HUES6 (cell line): ENCODE results near the gene HMCN1.
"Not testable (repeated sequence)": the region's sequence is repeated elsewhere in the genome, so short reads cannot be mapped to it uniquely, and the experiment has no call there.

ENCODE experiments used
- H3K27ac ChIP-seq: 2 replicates; pipeline ENCODE4 v1.7.0; 2013; ENCODE audit warnings: low read depth, mild to moderate bottlenecking, low read length, inconsistent platforms
- H3K27me3 ChIP-seq: 2 replicates; pipeline ENCODE4 v1.6.1; 2013; ENCODE audit warnings: low read length; ENCODE audit not compliant: control insufficient read depth, insufficient read depth
- H3K36me3 ChIP-seq: 2 replicates; pipeline ENCODE4 v1.6.1; 2013; ENCODE audit warnings: low read length; ENCODE audit not compliant: control insufficient read depth, insufficient read depth
- H3K4me1 ChIP-seq: 2 replicates; pipeline ENCODE4 v1.6.1; 2013; ENCODE audit warnings: low read length; ENCODE audit not compliant: control insufficient read depth, insufficient read depth
- H3K4me3 ChIP-seq: 2 replicates; pipeline ENCODE4 v1.5.1; 2013; ENCODE audit warnings: low read depth, low read length
- H3K9ac ChIP-seq: one replicate; pipeline ENCODE4 v1.6.1; 2013; ENCODE audit warnings: mild to moderate bottlenecking, low read length
- H3K9me3 ChIP-seq: 2 replicates; pipeline ENCODE4 v1.6.1; 2013; ENCODE audit warnings: low read depth, low read length; ENCODE audit not compliant: control insufficient read depth, insufficient read depth

HMCN1 gene

DNA sequence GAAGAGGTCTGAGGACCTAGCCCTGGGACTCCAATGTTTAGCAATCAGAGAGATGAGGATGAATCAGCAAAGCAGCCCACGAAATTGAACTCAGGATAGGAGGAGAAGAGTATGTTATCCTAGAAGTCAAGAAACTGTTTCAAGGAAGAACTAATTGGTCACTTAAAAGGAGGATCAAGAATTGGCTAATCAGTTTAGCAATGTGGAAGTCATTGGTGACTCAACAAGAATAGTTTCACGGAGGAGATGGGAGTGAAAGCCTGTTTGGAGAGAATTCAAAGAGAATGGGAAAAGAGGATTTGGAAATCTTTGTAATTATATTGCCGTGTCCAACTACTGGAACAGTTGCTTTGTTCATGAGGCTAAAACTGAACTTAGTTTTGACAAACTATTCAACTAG is 7.4 kb downstream of the HMCN1 start:
- Histone ChIP-seq H3K36me3 (no peaks in the 10 kb centered on the region), H3K9me3 (peaks cover 14% of the 10 kb centered on the region; the same call in 1 of the 2 replicates), H3K27ac (no peak overlapping the region), H3K4me3 (no peak overlapping the region), H3K9ac (no peak overlapping the region), H3K27me3 (no peaks in the 10 kb centered on the region), H3K4me1 (no peaks in the 10 kb centered on the region)

DNA sequence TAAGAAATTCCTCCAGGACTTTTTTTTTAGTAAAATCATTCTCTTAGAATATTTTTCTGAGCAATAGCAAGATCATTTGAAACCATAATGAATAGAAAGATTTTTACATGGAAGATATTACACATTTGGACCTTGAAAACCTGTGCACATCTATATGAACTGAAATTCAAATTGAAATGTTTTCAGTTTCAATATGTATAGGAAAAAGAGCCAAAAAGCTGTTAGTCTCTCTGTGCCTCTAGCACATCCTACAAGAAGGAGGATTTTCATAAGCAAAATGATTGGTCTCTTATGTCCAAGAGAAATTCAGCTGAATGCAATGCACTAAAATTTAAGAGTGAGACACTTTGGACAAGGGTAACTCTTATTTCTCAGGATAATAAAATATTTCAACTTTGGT is 8.2 kb downstream of the HMCN1 start:
- Histone ChIP-seq H3K27ac (no peak overlapping the region), H3K9me3 (peaks cover 14% of the 10 kb centered on the region; the same call in 1 of the 2 replicates), H3K4me1 (no peaks in the 10 kb centered on the region), H3K4me3 (no peak overlapping the region), H3K9ac (no peak overlapping the region), H3K36me3 (no peaks in the 10 kb centered on the region), H3K27me3 (no peaks in the 10 kb centered on the region)

DNA sequence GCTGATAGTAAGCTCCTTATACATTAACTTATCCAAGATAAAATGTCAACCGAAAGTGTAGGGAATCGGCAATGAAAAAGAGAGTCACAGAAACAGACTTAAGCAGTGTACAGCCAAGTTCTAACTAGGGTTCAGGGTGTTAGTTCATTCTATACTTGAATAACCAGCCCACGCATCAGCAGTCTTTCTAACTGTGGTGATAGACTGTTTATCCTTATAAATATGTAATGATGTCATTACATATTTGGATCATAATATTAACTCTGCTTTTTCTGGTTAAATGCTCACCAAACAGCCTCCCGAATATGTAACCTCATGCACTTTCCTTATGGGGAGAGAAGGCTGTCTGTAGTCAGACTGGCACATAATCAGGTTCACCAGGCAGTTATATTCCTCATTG is 11.0 kb downstream of the HMCN1 start:
- H3K27me3 ChIP-seq, result no peaks in the 10 kb centered on the region
- H3K9me3 ChIP-seq, result peaks cover 11% of the 10 kb centered on the region; the same call in 1 of the 2 replicates
- no peak overlapping the region for H3K27ac ChIP-seq
- no peaks in the 10 kb centered on the region for H3K36me3 ChIP-seq
- no peaks in the 10 kb centered on the region for H3K4me1 ChIP-seq
- no peak overlapping the region for H3K9ac ChIP-seq
- H3K4me3 ChIP-seq, result no peak overlapping the region

DNA sequence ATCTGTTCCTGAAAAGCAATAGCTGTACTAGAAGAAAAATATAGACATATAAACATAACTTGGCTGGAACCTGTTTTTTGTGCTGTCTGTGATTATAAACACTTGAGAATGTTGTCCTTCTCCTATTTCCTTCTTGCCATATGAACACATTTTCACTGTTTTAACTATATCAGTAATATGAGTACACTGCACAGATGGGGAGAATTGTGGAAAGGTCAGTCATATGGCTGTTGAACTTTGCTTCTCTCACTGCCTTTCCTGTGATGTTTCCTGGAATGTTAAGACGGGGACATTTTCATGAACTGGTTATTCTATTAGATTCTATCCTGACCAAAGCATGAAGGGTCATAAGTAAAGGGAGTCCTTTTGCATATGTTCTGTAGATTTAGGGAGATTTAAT is 24.9 kb downstream of the HMCN1 start:
- H3K4me3 ChIP-seq, result no peak overlapping the region
- H3K9me3 ChIP-seq, result no peaks in the 10 kb centered on the region
- no peaks in the 10 kb centered on the region for H3K36me3 ChIP-seq
- no peak overlapping the region for H3K27ac ChIP-seq
- H3K4me1 ChIP-seq, result no peaks in the 10 kb centered on the region
- H3K27me3 ChIP-seq, result no peaks in the 10 kb centered on the region
- H3K9ac ChIP-seq, result no peak overlapping the region

DNA sequence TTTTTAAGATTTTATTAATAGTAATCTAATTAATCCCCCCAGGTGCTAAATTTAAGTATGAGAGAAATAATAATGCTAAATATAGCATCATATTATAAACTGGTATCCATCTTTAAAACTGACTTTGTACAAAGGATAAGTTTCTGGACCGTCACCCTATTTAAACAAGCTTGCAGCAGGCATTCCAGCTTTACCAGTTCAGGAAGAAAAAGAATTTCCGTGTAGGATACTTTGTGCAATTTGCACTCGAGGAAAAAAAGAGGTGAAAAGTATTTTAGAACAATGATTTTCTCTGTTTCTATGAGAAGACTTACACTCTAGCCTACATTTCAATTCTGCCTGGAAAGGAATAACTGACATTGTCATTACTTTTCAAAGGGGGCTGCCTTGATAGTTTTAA is 27.6 kb downstream of the HMCN1 start:
- Histone ChIP-seq H3K9ac (no peak overlapping the region), H3K4me3 (no peak overlapping the region), H3K4me1 (no peaks in the 10 kb centered on the region), H3K27me3 (no peaks in the 10 kb centered on the region), H3K27ac (no peak overlapping the region), H3K9me3 (no peaks in the 10 kb centered on the region), H3K36me3 (no peaks in the 10 kb centered on the region)

DNA sequence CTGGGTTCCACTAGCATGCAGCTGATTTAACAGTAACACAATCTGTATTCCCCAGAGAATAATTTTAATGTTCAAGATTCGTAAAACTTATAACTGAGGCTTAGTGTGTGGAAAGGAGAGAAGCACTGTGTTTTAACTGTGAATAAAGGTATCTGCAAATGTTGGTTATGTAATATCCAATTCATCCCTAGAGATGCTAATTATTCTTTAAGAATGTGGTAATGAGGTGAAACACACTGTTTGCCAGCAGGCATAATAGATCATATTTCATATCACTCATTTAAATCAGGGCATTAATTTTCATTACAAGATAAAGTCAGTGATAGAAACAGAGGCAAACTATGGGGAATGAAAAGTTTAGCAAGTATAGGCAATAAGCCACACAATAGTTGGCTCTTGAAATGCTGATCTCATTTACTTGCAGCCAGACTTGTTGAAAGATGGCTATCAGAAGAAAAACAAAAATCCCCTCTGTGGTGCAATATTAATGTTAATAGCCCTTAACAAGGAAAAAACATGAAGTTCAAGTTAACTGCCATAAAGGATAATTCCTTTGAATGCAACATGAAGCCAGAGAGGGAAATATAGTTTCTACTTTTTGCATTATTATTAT is 33.4 kb downstream of the HMCN1 start:
- no peak overlapping the region for H3K9ac ChIP-seq
- no peak overlapping the region for H3K4me3 ChIP-seq
- no peaks in the 10 kb centered on the region for H3K4me1 ChIP-seq
- H3K27me3 ChIP-seq, result no peaks in the 10 kb centered on the region
- no peaks in the 10 kb centered on the region for H3K9me3 ChIP-seq
- no peak overlapping the region for H3K27ac ChIP-seq
- no peaks in the 10 kb centered on the region for H3K36me3 ChIP-seq

DNA sequence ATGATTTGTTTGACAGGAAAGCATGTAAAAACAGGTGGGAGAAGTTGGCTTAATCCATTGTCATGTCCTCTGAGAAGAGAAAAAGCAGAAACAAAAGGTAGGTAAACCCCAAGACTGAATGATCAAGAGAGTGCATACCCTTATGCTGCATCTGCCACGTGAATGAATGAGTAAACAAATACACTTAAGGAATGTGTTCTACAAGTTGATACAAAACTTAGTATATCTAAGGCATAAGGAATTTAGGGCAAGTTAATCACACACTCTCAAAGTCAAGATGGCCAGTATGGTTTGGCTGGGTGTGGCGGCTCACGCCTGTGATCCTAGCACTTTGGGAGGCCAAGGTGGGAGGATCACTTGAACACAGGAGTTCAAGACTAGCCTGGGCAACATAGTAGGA is 34.2 kb downstream of the HMCN1 start:
- H3K9me3 ChIP-seq, result no peaks in the 10 kb centered on the region
- H3K27ac ChIP-seq, result no peak overlapping the region
- H3K27me3 ChIP-seq, result no peaks in the 10 kb centered on the region
- H3K9ac ChIP-seq, result no peak overlapping the region
- no peak overlapping the region for H3K4me3 ChIP-seq
- H3K36me3 ChIP-seq, result no peaks in the 10 kb centered on the region
- H3K4me1 ChIP-seq, result no peaks in the 10 kb centered on the region

DNA sequence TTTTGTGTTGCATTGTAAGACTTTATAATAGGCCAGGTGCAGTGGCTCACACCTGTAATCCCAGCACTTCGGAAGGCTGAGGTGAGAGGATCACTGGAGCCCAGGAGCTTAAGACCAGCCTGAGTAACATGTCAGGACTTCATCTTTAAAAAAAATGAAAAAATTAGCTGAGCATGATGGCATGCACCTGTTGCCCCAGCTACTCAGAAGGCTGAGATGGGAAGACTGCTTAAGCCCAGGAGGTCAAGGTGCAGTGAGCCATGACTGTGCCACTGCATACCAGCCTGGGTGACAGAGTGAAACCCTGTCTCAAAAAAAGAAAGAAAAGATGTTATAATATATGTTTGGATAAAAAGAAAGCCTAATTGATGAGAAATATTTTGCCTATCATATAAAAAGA is 34.9 kb downstream of the HMCN1 start:
- no peaks in the 10 kb centered on the region for H3K27me3 ChIP-seq
- no peaks in the 10 kb centered on the region for H3K9me3 ChIP-seq
- H3K4me1 ChIP-seq, result no peaks in the 10 kb centered on the region; the same call in 1 of the 2 replicates
- H3K4me3 ChIP-seq, result no peak overlapping the region
- H3K27ac ChIP-seq, result no peak overlapping the region
- H3K36me3 ChIP-seq, result no peaks in the 10 kb centered on the region
- H3K9ac ChIP-seq, result no peak overlapping the region

DNA sequence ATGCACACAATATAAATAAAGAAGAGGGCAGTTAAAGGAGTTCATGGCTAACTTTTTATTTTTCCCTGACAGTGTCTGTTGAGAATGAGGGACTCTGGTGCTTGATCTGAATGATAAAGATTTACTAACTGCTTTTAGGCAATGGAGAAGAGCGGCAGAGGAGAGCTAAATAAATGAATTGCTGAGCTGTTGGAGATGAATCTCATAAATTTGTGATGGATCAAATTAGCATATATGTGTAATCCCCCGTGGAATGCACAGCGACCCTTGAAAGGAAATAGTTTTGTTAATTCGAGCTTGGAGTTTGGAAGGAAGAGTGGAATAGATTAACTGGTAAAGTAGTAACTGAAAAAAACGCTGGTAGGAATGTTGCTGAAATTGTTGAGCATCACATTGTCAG is 40.2 kb downstream of the HMCN1 start:
- Histone ChIP-seq H3K36me3 (no peaks in the 10 kb centered on the region), H3K4me1 (peaks cover 14% of the 10 kb centered on the region; the same call in 1 of the 2 replicates), H3K9ac (no peak overlapping the region), H3K27ac (no peak overlapping the region), H3K9me3 (no peaks in the 10 kb centered on the region), H3K27me3 (no peaks in the 10 kb centered on the region), H3K4me3 (no peak overlapping the region)

DNA sequence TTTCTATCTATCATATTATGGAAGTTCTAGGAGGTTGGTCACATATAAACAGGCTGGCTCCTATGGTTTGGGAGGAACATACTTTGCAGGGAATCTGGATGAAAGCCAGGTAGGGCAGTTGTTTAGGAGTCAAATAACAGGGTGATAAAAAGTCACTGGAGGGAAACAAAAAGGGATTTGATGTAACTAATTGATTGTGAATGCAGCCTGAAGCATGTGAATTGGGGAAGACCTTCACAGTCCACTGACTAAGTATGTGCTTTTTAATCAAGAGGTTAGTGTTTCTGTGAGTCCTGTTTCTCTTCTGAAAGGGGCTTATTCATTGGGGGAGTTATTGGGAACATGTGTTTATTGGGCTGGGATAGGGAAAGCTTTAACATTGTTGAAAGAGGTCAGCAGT is 41.3 kb downstream of the HMCN1 start:
- no peaks in the 10 kb centered on the region for H3K27me3 ChIP-seq
- H3K4me1 ChIP-seq, result peaks cover 14% of the 10 kb centered on the region; the same call in 1 of the 2 replicates
- H3K36me3 ChIP-seq, result no peaks in the 10 kb centered on the region
- H3K9ac ChIP-seq, result no peak overlapping the region
- H3K4me3 ChIP-seq, result no peak overlapping the region
- no peak overlapping the region for H3K27ac ChIP-seq
- H3K9me3 ChIP-seq, result no peaks in the 10 kb centered on the region

DNA sequence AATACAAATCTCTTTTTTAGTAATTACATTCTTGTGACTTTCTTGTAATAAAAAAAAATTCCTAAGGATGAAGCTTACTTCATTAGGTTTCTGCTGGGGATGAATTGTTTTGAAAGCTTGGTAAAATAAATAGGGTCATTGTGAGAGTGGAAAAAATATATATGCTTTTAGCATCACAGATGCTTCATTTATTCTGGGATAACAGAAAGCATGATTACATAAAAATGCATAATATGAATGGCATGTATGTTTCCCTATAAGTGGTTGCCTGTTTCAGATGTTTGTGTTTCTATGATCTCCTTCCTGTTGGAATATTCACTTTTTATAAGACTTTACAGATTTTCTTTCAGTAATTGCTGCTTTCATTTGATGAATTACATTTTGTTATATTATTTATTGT is 42.3 kb downstream of the HMCN1 start:
- H3K4me3 ChIP-seq, result no peak overlapping the region
- peaks cover 14% of the 10 kb centered on the region; the same call in 1 of the 2 replicates for H3K4me1 ChIP-seq
- no peak overlapping the region for H3K27ac ChIP-seq
- H3K9me3 ChIP-seq, result no peaks in the 10 kb centered on the region
- H3K36me3 ChIP-seq, result no peaks in the 10 kb centered on the region
- no peaks in the 10 kb centered on the region for H3K27me3 ChIP-seq
- no peak overlapping the region for H3K9ac ChIP-seq

DNA sequence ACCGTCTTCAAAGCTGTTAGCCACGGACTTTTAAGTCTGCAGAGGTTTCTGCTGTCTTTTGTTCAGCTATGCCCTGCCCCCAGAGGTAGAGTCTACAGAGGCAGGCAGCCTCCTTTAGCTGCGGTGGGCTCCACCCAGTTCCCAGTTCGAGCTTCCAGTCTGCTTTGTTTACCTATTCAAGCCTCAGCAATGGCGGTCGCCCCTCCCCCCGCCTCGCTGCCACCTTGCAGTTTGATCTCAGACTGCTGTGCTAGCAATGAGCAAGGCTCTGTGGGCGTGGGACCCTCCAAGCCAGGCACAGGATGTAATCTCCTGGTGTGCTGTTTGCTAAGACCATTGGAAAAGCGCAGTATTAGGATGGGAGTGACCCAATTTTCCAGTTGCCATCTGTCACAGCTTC is 49.7 kb downstream of the HMCN1 start:
- not testable (repeated sequence) for H3K36me3 ChIP-seq, H3K4me3 ChIP-seq, H3K27ac ChIP-seq, H3K27me3 ChIP-seq, H3K4me1 ChIP-seq, H3K9ac ChIP-seq
- H3K9me3 ChIP-seq, result peaks cover 16% of the 10 kb centered on the region; the same call in 1 of the 2 replicates
